Smooth muscle cell (in vitro differentiated cells): ENCODE results near the gene C1QL3. TPM values are rescaled to one million over a fixed set of nuclear protein-coding genes. Genes with fewer than 3 reads are reported as not detected.

ENCODE experiments used
- DNase-seq: peaks from one replicate; lab custom pipeline; 2025; ENCODE audit not compliant: unreplicated experiment; lab: John Stamatoyannopoulos, UW
- H2AFZ ChIP-seq: fragments of 200-600 bp; sonication (generic); 2 replicates; pipeline ENCODE4 v1.6.0; 2016; ENCODE audit warnings: antibody characterized with exemption, low read depth, mild to moderate bottlenecking
- H3F3A ChIP-seq: fragments of 200-600 bp; sonication (generic); 2 replicates; pipeline ENCODE4 v1.6.0; 2017; ENCODE audit warnings: antibody characterized with exemption, low read depth
- H3K27ac ChIP-seq: fragments of 200-600 bp; sonication (generic); 2 replicates; pipeline ENCODE4 v1.5.1; 2016; ENCODE audit warnings: low read depth, mild to moderate bottlenecking
- H3K27me3 ChIP-seq: fragments of 200-600 bp; sonication (generic); 2 replicates; pipeline ENCODE4 v1.6.1; 2016; ENCODE audit warnings: low read depth, mild to moderate bottlenecking
- H3K36me3 ChIP-seq: fragments of 200-600 bp; sonication (generic); 2 replicates; pipeline ENCODE4 v1.5.1; 2016; ENCODE audit warnings: low read depth
- H3K4me1 ChIP-seq: fragments of 200-600 bp; sonication (generic); 2 replicates; pipeline ENCODE4 v1.5.1; 2016; ENCODE audit warnings: low read depth
- H3K4me2 ChIP-seq: fragments of 200-600 bp; sonication (generic); 2 replicates; pipeline ENCODE4 v1.6.0; 2016; ENCODE audit warnings: mild to moderate bottlenecking
- H3K4me3 ChIP-seq: fragments of 200-600 bp; sonication (generic); 2 replicates; pipeline ENCODE4 v1.5.1; 2016; ENCODE audit warnings: mild to moderate bottlenecking
- H3K79me2 ChIP-seq: fragments of 200-600 bp; sonication (generic); 2 replicates; pipeline ENCODE4 v1.6.0; 2016; ENCODE audit warnings: low read depth, mild to moderate bottlenecking
- H3K9ac ChIP-seq: fragments of 200-600 bp; sonication (generic); 2 replicates; pipeline ENCODE4 v1.6.0; 2016; ENCODE audit warnings: low read depth
- H3K9me3 ChIP-seq: fragments of 200-600 bp; sonication (generic); replicated peaks from 2 replicates; pipeline ENCODE4 v1.5.1; 2016; ENCODE audit warnings: low read depth
- H4K20me1 ChIP-seq: fragments of 200-600 bp; sonication (generic); 2 replicates; pipeline ENCODE4 v1.6.0; 2016; ENCODE audit warnings: low read depth
- WGBS: methylation state at CpG from one replicate; pipeline ENCODE4 v1.1.7; 2016; ENCODE audit warnings: low lambda C conversion rate; 5-methylcytosine and 5-hydroxymethylcytosine counted together
- polyA plus RNA-seq: library from polyadenylated mRNA; unstranded; fragments of >200 nt; fragmentation: Nextera tagmentation; extraction: Ambion mirVana; gene quantifications from 2 replicates; pipeline ENCODE4 v1.2.1, GENCODE V29; 2016
- total RNA-seq: library from RNA; depleted of rRNA; stranded (reverse); fragments of >200 nt; gene quantifications from 2 replicates; pipeline ENCODE4 v1.2.3, GENCODE V29; 2014
- TF ChIP-seq, protein P1 (sequence below): fragments of 200-600 bp; sonication (generic); IDR thresholded peaks from 2 replicates; pipeline ENCODE4 v1.5.1; 2017; ENCODE audit warnings: borderline replicate concordance, mild to moderate bottlenecking, antibody characterized with exemption; ENCODE audit not compliant: insufficient read depth, poor library complexity, severe bottlenecking

C1QL3 gene
- total and polyA plus RNA-seq, 2 experiments from 2014 or later: 0.34 to 4.0 TPM

DNA sequence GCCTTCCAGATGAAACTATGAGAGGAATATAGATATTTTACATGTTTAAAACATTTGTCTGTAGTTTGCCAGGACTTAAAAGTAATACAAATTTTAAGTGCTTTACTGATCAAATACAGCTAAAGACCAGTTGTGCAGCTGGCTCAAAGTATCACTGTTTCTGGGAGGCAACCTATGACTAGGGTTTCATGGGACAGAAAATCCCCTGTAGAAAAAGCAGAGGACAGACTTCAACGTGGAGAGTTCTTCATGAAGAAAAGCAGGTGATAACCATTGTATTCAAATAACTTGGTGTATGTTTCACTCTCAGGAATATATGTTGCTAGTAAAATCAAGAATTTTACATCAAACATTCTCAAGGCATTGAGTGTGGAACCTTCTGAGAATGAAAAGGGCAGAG, 43.9 kb downstream of the C1QL3 start:
- no peak for DNase-seq
- Histone ChIP-seq H3K4me1 (no peaks in the 10 kb centered on the region), H3K27me3 (no peaks in the 10 kb centered on the region), H3K27ac (no peak overlapping the region), H3K4me3 (no peak overlapping the region), H3F3A (no peaks in the 10 kb centered on the region), H3K9me3 (no peaks in the 10 kb centered on the region), H2AFZ (no peak overlapping the region), H4K20me1 (no peaks in the 10 kb centered on the region), H3K79me2 (no peaks in the 10 kb centered on the region), H3K36me3 (no peaks in the 10 kb centered on the region), H3K4me2 (no peak overlapping the region), H3K9ac (no peak overlapping the region)
- WGBS: 85% methylated on average over 1 of the region's 1 CpG
- TF ChIP-seq, protein P1, sequence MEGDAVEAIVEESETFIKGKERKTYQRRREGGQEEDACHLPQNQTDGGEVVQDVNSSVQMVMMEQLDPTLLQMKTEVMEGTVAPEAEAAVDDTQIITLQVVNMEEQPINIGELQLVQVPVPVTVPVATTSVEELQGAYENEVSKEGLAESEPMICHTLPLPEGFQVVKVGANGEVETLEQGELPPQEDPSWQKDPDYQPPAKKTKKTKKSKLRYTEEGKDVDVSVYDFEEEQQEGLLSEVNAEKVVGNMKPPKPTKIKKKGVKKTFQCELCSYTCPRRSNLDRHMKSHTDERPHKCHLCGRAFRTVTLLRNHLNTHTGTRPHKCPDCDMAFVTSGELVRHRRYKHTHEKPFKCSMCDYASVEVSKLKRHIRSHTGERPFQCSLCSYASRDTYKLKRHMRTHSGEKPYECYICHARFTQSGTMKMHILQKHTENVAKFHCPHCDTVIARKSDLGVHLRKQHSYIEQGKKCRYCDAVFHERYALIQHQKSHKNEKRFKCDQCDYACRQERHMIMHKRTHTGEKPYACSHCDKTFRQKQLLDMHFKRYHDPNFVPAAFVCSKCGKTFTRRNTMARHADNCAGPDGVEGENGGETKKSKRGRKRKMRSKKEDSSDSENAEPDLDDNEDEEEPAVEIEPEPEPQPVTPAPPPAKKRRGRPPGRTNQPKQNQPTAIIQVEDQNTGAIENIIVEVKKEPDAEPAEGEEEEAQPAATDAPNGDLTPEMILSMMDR: no peak

DNA sequence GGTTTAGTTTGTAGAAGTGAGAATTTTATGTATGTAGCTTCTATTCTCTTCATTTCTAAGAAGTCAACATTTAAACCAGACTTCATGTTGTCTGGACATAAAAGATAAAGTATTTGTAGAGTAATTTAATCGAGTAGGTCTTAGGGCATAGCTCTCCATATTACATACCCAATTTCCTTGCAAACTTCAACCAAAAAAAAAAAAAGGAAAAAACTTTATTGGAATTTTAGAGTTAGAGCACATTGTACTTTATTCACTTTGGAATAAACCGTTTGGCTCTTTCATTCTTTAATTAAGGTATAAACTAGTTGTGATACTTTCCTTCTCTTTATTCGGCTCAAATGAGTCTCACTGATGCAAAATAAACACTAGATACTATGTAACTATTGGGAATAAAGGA, 48.9 kb downstream of the C1QL3 start:
- no peak overlapping the region for H3K27ac ChIP-seq
- no peak for DNase-seq
- no peaks in the 10 kb centered on the region for H4K20me1 ChIP-seq
- no peaks in the 10 kb centered on the region for H3K36me3 ChIP-seq
- H2AFZ ChIP-seq: no peak overlapping the region
- TF ChIP-seq, protein P1: no peak
- no peak overlapping the region for H3K9ac ChIP-seq
- no peak overlapping the region for H3K4me2 ChIP-seq
- H3K27me3 ChIP-seq: no peaks in the 10 kb centered on the region
- WGBS: 95% methylated on average over 3 of the region's 3 CpGs
- H3K4me3 ChIP-seq: no peak overlapping the region
- no peaks in the 10 kb centered on the region for H3K9me3 ChIP-seq
- no peaks in the 10 kb centered on the region for H3K79me2 ChIP-seq
- H3K4me1 ChIP-seq: no peaks in the 10 kb centered on the region
- no peaks in the 10 kb centered on the region for H3F3A ChIP-seq

DNA sequence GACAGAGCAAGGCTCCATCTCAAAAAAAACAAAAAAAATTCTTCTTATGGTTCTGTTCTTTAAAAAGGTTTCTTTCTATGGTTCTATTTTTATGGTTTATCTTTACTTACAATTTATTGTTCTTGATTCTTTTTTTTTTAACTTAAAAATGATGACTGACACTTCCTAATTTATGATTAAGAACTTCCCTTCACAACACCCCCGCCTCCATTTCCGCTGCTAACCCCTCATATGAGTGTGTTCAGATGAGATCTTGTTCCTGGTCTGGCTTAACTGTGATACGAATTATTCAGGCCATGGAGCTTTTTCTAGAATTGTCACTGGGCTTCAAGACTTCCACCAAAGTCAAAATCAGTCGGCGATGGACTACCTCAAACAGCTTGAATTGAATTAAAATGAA, 50.9 kb downstream of the C1QL3 start:
- no peak overlapping the region for H3K27ac ChIP-seq
- no peaks in the 10 kb centered on the region for H3K4me1 ChIP-seq
- no peaks in the 10 kb centered on the region for H4K20me1 ChIP-seq
- H3K4me3 ChIP-seq: no peak overlapping the region
- H3K27me3 ChIP-seq: no peaks in the 10 kb centered on the region
- no peaks in the 10 kb centered on the region for H3K79me2 ChIP-seq
- no peak overlapping the region for H3K9ac ChIP-seq
- 96% methylated on average over 5 of the region's 5 CpGs for WGBS
- no peaks in the 10 kb centered on the region for H3F3A ChIP-seq
- H3K9me3 ChIP-seq: no peaks in the 10 kb centered on the region
- H2AFZ ChIP-seq: no peak overlapping the region
- no peaks in the 10 kb centered on the region for H3K36me3 ChIP-seq
- TF ChIP-seq, protein P1: no peak
- DNase-seq: no peak
- H3K4me2 ChIP-seq: no peak overlapping the region

DNA sequence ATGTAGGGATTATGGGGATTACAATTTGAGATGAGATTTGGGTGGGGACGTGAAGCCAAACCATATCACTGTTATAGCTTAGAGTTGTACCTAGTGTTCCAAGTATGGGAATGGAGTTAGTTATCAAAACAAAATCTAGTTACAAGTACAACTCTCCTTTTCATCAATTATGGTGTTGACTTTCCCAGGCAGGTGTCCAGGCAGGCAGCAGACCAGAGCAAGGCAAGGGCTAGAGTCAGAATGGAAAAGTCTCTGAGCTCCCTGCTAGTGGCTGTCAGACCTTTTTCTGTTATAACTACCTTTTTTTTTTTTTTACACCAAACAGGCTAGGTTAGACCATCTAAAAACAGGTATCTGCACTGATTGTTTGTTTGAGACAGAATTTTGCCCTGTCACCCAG, 55.7 kb downstream of the C1QL3 start:
- no peak for DNase-seq
- Histone ChIP-seq H3K9ac (no peak overlapping the region), H3K27me3 (no peaks in the 10 kb centered on the region), H3K4me1 (no peaks in the 10 kb centered on the region), H3K9me3 (no peaks in the 10 kb centered on the region), H3F3A (no peaks in the 10 kb centered on the region), H3K36me3 (no peaks in the 10 kb centered on the region), H3K4me2 (no peak overlapping the region), H4K20me1 (no peaks in the 10 kb centered on the region), H3K79me2 (no peaks in the 10 kb centered on the region), H2AFZ (no peak overlapping the region), H3K27ac (no peak overlapping the region), H3K4me3 (no peak overlapping the region)
- WGBS: 97% methylated on average over 1 of the region's 1 CpG
- TF ChIP-seq, protein P1: no peak
